Tibial nerve (tissue), 4 donors: ENCODE data around the gene SS18. TPM values are rescaled to one million over a fixed set of nuclear protein-coding genes. Genes with fewer than 3 reads are reported as not detected.

ENCODE experiments used
- DNase-seq, 2 donors: peaks; one replicate each; pipeline ENCODE4 v3.0.0-alpha.2; 2019; ENCODE audit warnings: low spot score in 2 of 2
- H3K27ac ChIP-seq, 4 donors: fragments of 200-600 bp; sonication (generic) in 3 of 4; one replicate each; pipeline ENCODE4 v1.5.1; 2017 to 2019; ENCODE audit warnings: mild to moderate bottlenecking in 1 of 4
- H3K27me3 ChIP-seq, 2 donors: fragments of 200-600 bp; sonication (generic) in 1 of 2; one replicate each; pipeline versions ENCODE4 v1.5.1 to v1.6.0; 2017 to 2019
- H3K36me3 ChIP-seq, 3 donors: fragments of 200-600 bp; sonication (generic); one replicate each; pipeline ENCODE4 v1.5.1; 2018 to 2019
- H3K4me1 ChIP-seq, 4 donors: fragments of 200-600 bp; sonication (generic) in 3 of 4; one replicate each; pipeline ENCODE4 v1.5.1; 2017 to 2019
- H3K4me3 ChIP-seq, 4 donors: fragments of 200-600 bp; sonication (generic) in 3 of 4; one replicate each; pipeline ENCODE4 v1.5.1; 2017 to 2019; ENCODE audit warnings: mild to moderate bottlenecking in 1 of 4, moderate library complexity in 1 of 4
- H3K9me3 ChIP-seq, 4 donors: fragments of 200-600 bp; sonication (generic) in 3 of 4; one replicate each; pipeline ENCODE4 v1.5.1; 2017 to 2019
- CTCF ChIP-seq, 5 experiments: fragments of 200-600 bp in 3 of 5; fragments of 450-650 bp in 2 of 5; sonication (generic) in 3 of 5; IDR thresholded peaks; one replicate each; pipeline ENCODE4 v1.5.1; 2016 to 2019; ENCODE audit warnings: antibody characterized with exemption in 5 of 5, mild to moderate bottlenecking in 3 of 5, moderate library complexity in 2 of 5
- EP300 ChIP-seq, 2 donors: sonication (generic); formaldehyde crosslinking; IDR thresholded peaks; one replicate each; pipeline ENCODE4 v1.6.1; 2017; ENCODE audit warnings: antibody characterized with exemption in 2 of 2, mild to moderate bottlenecking in 1 of 2
- POLR2A ChIP-seq, 2 donors: fragments of 450-650 bp; IDR thresholded peaks; one replicate each; pipeline ENCODE4 v1.6.1; 2017; ENCODE audit warnings: antibody characterized with exemption in 2 of 2, mild to moderate bottlenecking in 2 of 2, moderate library complexity in 2 of 2
- WGBS, 2 donors: methylation state at CpG; one replicate each; pipeline ENCODE4 v1.1.5; 2018; 5-methylcytosine and 5-hydroxymethylcytosine counted together
- total RNA-seq, 4 donors: library from RNA; depleted of rRNA; stranded (reverse); fragments of >200 nt; gene quantifications; one replicate each; pipeline ENCODE4 v1.1.0, GENCODE V29; 2016

SS18 gene
- total RNA-seq, 4 donors from 2014 or later: 104 to 189 (median 125) TPM

GRCh38 chr18:26073758-26074157 lies 16.7 kb downstream of the SS18 start:
- Histone ChIP-seq H3K36me3 (peaks cover 0 to 66% (median 5%) of the 10 kb centered on the region in 3 donors), H3K27me3 (no peaks in the 10 kb centered on the region), H3K4me3 (no peak overlapping the region), H3K4me1 (peaks cover 0 to 18% (median 3%) of the 10 kb centered on the region in 4 donors), H3K9me3 (peaks cover 0 to 21% (median 8%) of the 10 kb centered on the region in 4 donors), H3K27ac (no peak overlapping the region)
- TF ChIP-seq POLR2A (IDR thresholded peaks at IDR 0.05) (no peak), EP300 (IDR thresholded peaks at IDR 0.05) (no peak), CTCF (IDR thresholded peaks at IDR 0.05) (no peak)
- no peak for DNase-seq
- WGBS, 2 donors: 19 to 20% methylated on average over 2 of the region's 2 CpGs

DNA sequence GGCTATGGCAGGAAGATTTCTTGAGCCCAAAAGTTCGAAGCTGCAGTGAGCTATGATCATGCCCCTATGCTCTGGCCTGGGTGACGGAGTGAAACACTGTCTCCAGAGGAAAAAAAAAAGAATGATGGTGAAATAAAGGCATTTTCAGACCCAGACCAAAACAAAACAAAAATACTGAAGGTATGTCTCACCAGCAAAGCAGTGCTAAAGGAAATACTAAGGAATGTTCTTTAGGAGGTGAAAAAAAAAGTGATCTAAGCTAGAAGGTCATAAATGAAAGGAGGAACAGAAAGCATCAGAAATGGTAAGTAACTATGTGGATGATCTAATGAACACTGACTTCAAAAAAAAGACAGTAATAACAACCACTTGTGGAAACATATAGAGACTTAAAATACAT lies 18.7 kb downstream of the SS18 start:
- TF ChIP-seq POLR2A (IDR thresholded peaks at IDR 0.05) (no peak), EP300 (IDR thresholded peaks at IDR 0.05) (no peak), CTCF (IDR thresholded peaks at IDR 0.05) (no peak)

GRCh38 chr18:26071020-26071419 lies 19.4 kb downstream of the SS18 start:
- Histone ChIP-seq H3K27me3 (no peaks in the 10 kb centered on the region), H3K27ac (no peak overlapping the region), H3K4me3 (no peak overlapping the region), H3K4me1 (peaks cover 0 to 16% (median 3%) of the 10 kb centered on the region in 4 donors), H3K9me3 (peaks cover 0 to 21% (median 8%) of the 10 kb centered on the region in 4 donors), H3K36me3 (peaks cover 0 to 75% (median 5%) of the 10 kb centered on the region in 3 donors)
- no peak for DNase-seq
- TF ChIP-seq CTCF (IDR thresholded peaks at IDR 0.05): no peak
- no peak for TF ChIP-seq EP300 (IDR thresholded peaks at IDR 0.05)

More for the DNA sequence above, 18.7 kb downstream of the SS18 start:
- Histone ChIP-seq H3K4me1 (peaks cover 0 to 16% (median 3%) of the 10 kb centered on the region in 4 donors), H3K27me3 (no peaks in the 10 kb centered on the region), H3K27ac (no peak overlapping the region), H3K9me3 (peaks cover 0 to 21% (median 8%) of the 10 kb centered on the region in 4 donors), H3K36me3 (peaks cover 0 to 76% (median 5%) of the 10 kb centered on the region in 3 donors), H3K4me3 (no peak overlapping the region)
- WGBS, 2 donors: 98 to 99% methylated on average over 2 of the region's 2 CpGs
- DNase-seq: no peak

- Histone ChIP-seq H3K27ac (no peak overlapping the region), H3K4me1 (peaks cover 0 to 14% (median 0%) of the 10 kb centered on the region in 4 donors), H3K36me3 (peaks cover 0 to 58% (median 0%) of the 10 kb centered on the region in 3 donors), H3K9me3 (no peaks in the 10 kb centered on the region), H3K4me3 (no peak overlapping the region), H3K27me3 (no peaks in the 10 kb centered on the region)
- DNase-seq: no peak
- TF ChIP-seq POLR2A (IDR thresholded peaks at IDR 0.05) (no peak), EP300 (IDR thresholded peaks at IDR 0.05) (no peak), CTCF (IDR thresholded peaks at IDR 0.05) (no peak)
- 62 to 83% methylated on average over 2 of the region's 2 CpGs for WGBS, 2 donors
Observed at GRCh38 chr18:26059357-26059756, 31.1 kb downstream of the SS18 start.

- peaks cover 0 to 61% (median 0%) of the 10 kb centered on the region in 3 donors for H3K36me3 ChIP-seq
- H3K4me3 ChIP-seq: no peak overlapping the region
- H3K27me3 ChIP-seq: no peaks in the 10 kb centered on the region
- H3K27ac ChIP-seq: no peak overlapping the region
- 50 to 51% methylated on average over 7 of the region's 7 CpGs for WGBS, 2 donors
- H3K9me3 ChIP-seq: no peaks in the 10 kb centered on the region
- peaks cover 0 to 16% (median 0%) of the 10 kb centered on the region in 4 donors for H3K4me1 ChIP-seq
- no peak for DNase-seq
- no peak for TF ChIP-seq EP300 (IDR thresholded peaks at IDR 0.05)
- TF ChIP-seq POLR2A (IDR thresholded peaks at IDR 0.05): no peak
- no peak for TF ChIP-seq CTCF (IDR thresholded peaks at IDR 0.05)
Observed at GRCh38 chr18:26057344-26057773, 33.1 kb downstream of the SS18 start.
